ENCODE results near the gene DCAF7.

DCAF7 gene

DNA sequence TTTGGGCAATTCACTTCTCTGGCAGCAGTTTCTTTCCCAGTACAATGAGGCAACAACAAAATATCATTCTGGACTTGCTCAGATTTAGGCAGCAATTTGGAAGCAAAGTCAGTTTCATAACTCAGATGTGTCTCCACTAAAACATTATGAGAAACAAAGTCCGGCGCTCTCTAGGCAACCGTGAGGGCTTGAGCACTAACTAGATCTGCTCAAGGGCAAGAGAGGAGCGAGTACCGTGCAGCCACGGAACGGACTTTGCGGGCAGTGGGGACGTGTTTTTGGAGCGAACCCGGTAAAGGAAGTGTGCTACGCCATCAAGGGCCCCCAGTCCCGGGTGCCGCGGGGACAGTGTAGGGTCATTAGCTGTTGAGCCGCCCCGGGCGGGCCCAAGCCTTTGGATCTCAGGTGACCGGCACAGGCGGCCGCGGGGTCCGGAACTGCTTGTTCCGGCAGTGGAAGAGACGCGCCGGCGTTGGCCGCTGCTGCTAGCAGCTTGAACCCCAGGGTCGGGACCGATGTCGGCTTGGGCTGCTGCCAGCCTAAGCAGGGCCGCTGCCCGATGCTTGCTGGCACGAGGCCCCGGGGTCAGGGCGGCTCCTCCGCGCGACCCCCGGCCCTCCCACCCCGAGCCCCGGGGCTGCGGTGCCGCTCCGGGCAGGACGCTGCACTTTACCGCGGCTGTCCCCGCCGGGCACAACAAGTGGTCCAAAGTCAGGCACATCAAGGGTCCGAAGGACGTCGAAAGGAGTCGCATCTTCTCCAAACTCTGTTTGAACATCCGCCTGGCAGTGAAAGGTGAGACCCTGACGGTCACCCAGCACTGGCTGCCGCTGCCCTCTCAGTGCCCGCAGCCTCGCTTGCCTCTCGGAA is 50.5 kb downstream of the DCAF7 start, which contains the start of gene TACO1:
TACO1 (plus strand) TSS at position 327 of the 870 bp plus-strand sequence; CDS start at position 516, 189 bp downstream.
- peak; percentile 87 for DNase-seq (ENCODE audit: low read depth)
- no peak for TF ChIP-seq CTCF (IDR thresholded peaks at IDR 0.05; ENCODE audit: low read length, missing control alignments)
- H3K4me3 ChIP-seq (replicated peaks; ENCODE audit: low read depth, low read length), result peak within 1 kb of the TSS; percentile 87

- TF ChIP-seq CTCF (IDR thresholded peaks at IDR 0.05; ENCODE audit: low read length, missing control alignments), result no peak
- peak; percentile 12 for DNase-seq (ENCODE audit: low read depth)
- H3K4me3 ChIP-seq (replicated peaks; ENCODE audit: low read depth, low read length), result peak overlapping the region; percentile 87
Measured at GRCh38 chr17:63601439-63602371, 51.4 kb downstream of the DCAF7 start.

GRCh38 chr17:63609816-63610573 is 59.7 kb downstream of the DCAF7 start:
- no peak for TF ChIP-seq CTCF (IDR thresholded peaks at IDR 0.05; ENCODE audit: low read length, missing control alignments)
- H3K4me3 ChIP-seq (replicated peaks; ENCODE audit: low read depth, low read length), result no peak overlapping the region
- no peak for DNase-seq (ENCODE audit: low read depth)

- no peak for TF ChIP-seq CTCF (IDR thresholded peaks at IDR 0.05; ENCODE audit: low read length, missing control alignments)
- no peak overlapping the region for H3K4me3 ChIP-seq (replicated peaks; ENCODE audit: low read depth, low read length)
- DNase-seq (ENCODE audit: low read depth), result no peak
Measured at GRCh38 chr17:63610854-63611253, 60.6 kb downstream of the DCAF7 start.

DNA sequence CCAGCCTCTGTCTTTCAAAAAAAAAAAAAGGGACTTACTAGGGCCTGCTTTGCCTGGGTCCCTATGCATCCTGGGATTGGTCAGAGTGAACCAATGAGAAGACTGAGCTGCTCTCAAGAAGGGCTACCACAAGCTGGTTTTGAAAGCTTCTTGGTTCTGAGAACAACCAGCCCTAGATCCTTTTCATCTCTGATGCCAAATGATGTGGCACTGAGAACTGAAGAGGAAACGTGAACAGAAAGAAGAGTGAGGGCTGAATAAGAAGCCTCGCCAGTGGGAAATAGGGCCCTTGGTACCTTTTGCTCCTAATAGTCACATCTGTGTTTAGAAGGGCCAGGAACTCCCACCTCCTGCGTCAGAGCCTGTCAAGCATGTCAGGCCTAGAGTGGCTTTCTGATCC is 61.1 kb downstream of the DCAF7 start:
- no peak for DNase-seq (ENCODE audit: low read depth)
- H3K4me3 ChIP-seq (replicated peaks; ENCODE audit: low read depth, low read length), result no peak overlapping the region
- TF ChIP-seq CTCF (IDR thresholded peaks at IDR 0.05; ENCODE audit: low read length, missing control alignments), result no peak

GRCh38 chr17:63613663-63614062 is 63.4 kb downstream of the DCAF7 start:
- no peak overlapping the region for H3K4me3 ChIP-seq (replicated peaks; ENCODE audit: low read depth, low read length)
- no peak for DNase-seq (ENCODE audit: low read depth)
- no peak for TF ChIP-seq CTCF (IDR thresholded peaks at IDR 0.05; ENCODE audit: low read length, missing control alignments)
